Endothelial cell (in vitro differentiated cells): ENCODE results near the gene ST6GAL1. TPM values are rescaled to one million over a fixed set of nuclear protein-coding genes. Genes with fewer than 3 reads are reported as not detected.

ENCODE experiments used
- DNase-seq: peaks from one replicate; pipeline ENCODE4 v3.0.0; 2021; ENCODE audit warnings: low spot score
- H3K27ac Mint-ChIP-seq: one replicate; pipeline ENCODE4 v1.8.0; 2021; ENCODE audit warnings: mixed read lengths, inconsistent platforms; ENCODE audit not compliant: unreplicated experiment
- H3K27me3 Mint-ChIP-seq: one replicate; pipeline ENCODE4 v1.8.0; 2021; ENCODE audit warnings: mild to moderate bottlenecking, moderate library complexity, mixed read lengths, inconsistent platforms; ENCODE audit not compliant: unreplicated experiment
- H3K36me3 Mint-ChIP-seq: one replicate; pipeline ENCODE4 v1.8.0; 2021; ENCODE audit warnings: mild to moderate bottlenecking, low read depth, mixed read lengths, inconsistent platforms; ENCODE audit not compliant: unreplicated experiment
- H3K4me1 Mint-ChIP-seq: one replicate; pipeline ENCODE4 v1.8.0; 2021; ENCODE audit warnings: mild to moderate bottlenecking, mixed read lengths, inconsistent platforms; ENCODE audit not compliant: unreplicated experiment
- H3K4me3 Mint-ChIP-seq: one replicate; pipeline ENCODE4 v1.8.0; 2021; ENCODE audit warnings: mild to moderate bottlenecking, mixed read lengths, inconsistent platforms; ENCODE audit not compliant: unreplicated experiment
- H3K9me3 Mint-ChIP-seq: one replicate; pipeline ENCODE4 v1.8.0; 2021; ENCODE audit warnings: mixed read lengths, inconsistent platforms; ENCODE audit not compliant: unreplicated experiment
- CTCF ChIP-seq: fragments of 200-600 bp; sonication (generic); IDR thresholded peaks from one replicate; pipeline ENCODE4 v1.5.0; 2021; ENCODE audit warnings: antibody characterized with exemption; ENCODE audit not compliant: unreplicated experiment
- total RNA-seq: library from RNA; stranded (reverse); fragmentation: NEBNext Ultra II Directional; extraction: Animal tissue kit (Norgen Biotek cat#: 25700); gene quantifications from one replicate; pipeline ENCODE4 v1.2.1, GENCODE V29; 2021; ENCODE audit not compliant: unreplicated experiment

ST6GAL1 gene
- total RNA-seq, 1 donor from 2014 or later: 82.4 TPM

- Mint-ChIP-seq H3K36me3 (peaks cover 26% of the 10 kb centered on the region), H3K4me1 (peaks cover 26% of the 10 kb centered on the region), H3K27me3 (peaks cover 7% of the 10 kb centered on the region), H3K9me3 (no peaks in the 10 kb centered on the region), H3K27ac (no peak overlapping the region), H3K4me3 (no peak overlapping the region)
- TF ChIP-seq CTCF: no peak
- no peak for DNase-seq
These were observed 96.0 kb downstream of the ST6GAL1 start for GRCh38 chr3:187026317-187026670.

GRCh38 chr3:187027531-187028278 is 97.4 kb downstream of the ST6GAL1 start:
- TF ChIP-seq CTCF: no peak
- no peak overlapping the region for H3K27ac Mint-ChIP-seq
- no peaks in the 10 kb centered on the region for H3K9me3 Mint-ChIP-seq
- H3K36me3 Mint-ChIP-seq: peaks cover 29% of the 10 kb centered on the region
- H3K27me3 Mint-ChIP-seq: peaks cover 7% of the 10 kb centered on the region
- H3K4me3 Mint-ChIP-seq: no peak overlapping the region
- no peak for DNase-seq
- peaks cover 16% of the 10 kb centered on the region for H3K4me1 Mint-ChIP-seq

GRCh38 chr3:187031934-187032333 is 101.6 kb downstream of the ST6GAL1 start:
- Mint-ChIP-seq H3K36me3 (peaks cover 40% of the 10 kb centered on the region), H3K4me3 (no peak overlapping the region), H3K4me1 (peaks cover 5% of the 10 kb centered on the region), H3K9me3 (no peaks in the 10 kb centered on the region), H3K27me3 (peaks cover 7% of the 10 kb centered on the region), H3K27ac (no peak overlapping the region)
- DNase-seq: no peak
- no peak for TF ChIP-seq CTCF

- Mint-ChIP-seq H3K36me3 (peaks cover 39% of the 10 kb centered on the region), H3K4me1 (peaks cover 6% of the 10 kb centered on the region)
These were observed 106.1 kb downstream of the ST6GAL1 start for GRCh38 chr3:187036394-187036793.

More at GRCh38 chr3:187036394-187036793, 106.1 kb downstream of the ST6GAL1 start:
- Mint-ChIP-seq H3K27ac (no peak overlapping the region), H3K27me3 (peaks cover 2% of the 10 kb centered on the region), H3K9me3 (no peaks in the 10 kb centered on the region), H3K4me3 (no peak overlapping the region)
- no peak for TF ChIP-seq CTCF
- DNase-seq: no peak
